Keratinocyte (primary cell): ENCODE measurements around the gene SOS1. TPM values are rescaled to one million over a fixed set of nuclear protein-coding genes. Genes with fewer than 3 reads are reported as not detected.
A peak's percentile ranks its signal among the peaks of the same experiment; 100 is the strongest.
"Not testable (repeated sequence)": the region's sequence is repeated elsewhere in the genome, so short reads cannot be mapped to it uniquely, and the experiment has no call there.

Experiments used
- DNase-seq: peaks from one replicate; pipeline ENCODE4 v3.0.0-alpha.2; 2011; ENCODE audit warnings: low read depth, missing footprints, low spot score
- FAIRE-seq: peaks from 2 replicates; lab custom pipeline; 2011; peaks lifted over from hg19 to GRCh38; lab: Jason Lieb, UNC
- H2AFZ ChIP-seq: 2 replicates; pipeline ENCODE4 v1.6.0; 2012; ENCODE audit warnings: low read length, control low read depth, inconsistent platforms; ENCODE audit not compliant: control insufficient read depth
- H3K27ac ChIP-seq: 2 replicates; pipeline ENCODE4 v1.5.1; 2011; ENCODE audit warnings: low read length; ENCODE audit not compliant: control insufficient read depth, insufficient read depth
- H3K27me3 ChIP-seq: 3 replicates; pipeline ENCODE4 v1.6.0; 2011; ENCODE audit warnings: low read length; ENCODE audit not compliant: control insufficient read depth, insufficient read depth; ENCODE audit errors: extremely low read depth
- H3K36me3 ChIP-seq, 2 experiments: 2 replicates in 1 of 2; 3 replicates in 1 of 2; pipeline ENCODE4 v1.5.1; 2011; ENCODE audit warnings: low read length in 2 of 2, mild to moderate bottlenecking in 1 of 2; ENCODE audit not compliant: control insufficient read depth in 2 of 2, insufficient read depth in 2 of 2; ENCODE audit errors: extremely low read depth in 1 of 2
- H3K4me1 ChIP-seq: 3 replicates; pipeline ENCODE4 v1.5.1; 2011; ENCODE audit warnings: low read length; ENCODE audit not compliant: control insufficient read depth, insufficient read depth; ENCODE audit errors: extremely low read depth
- H3K4me2 ChIP-seq: 3 replicates; pipeline ENCODE4 v1.6.0; 2011; ENCODE audit warnings: low read depth, low read length; ENCODE audit not compliant: control insufficient read depth, insufficient read depth; ENCODE audit errors: extremely low read depth
- H3K4me3 ChIP-seq, 3 experiments: fragments of 200-600 bp in 1 of 3; sonication (generic) in 1 of 3; 2 replicates in 2 of 3; 3 replicates in 1 of 3; pipeline ENCODE4 v1.5.1; 2011 to 2016; ENCODE audit warnings: low read length in 3 of 3, mild to moderate bottlenecking in 3 of 3, control low read depth in 2 of 3, inconsistent platforms in 1 of 3, low read depth in 1 of 3, mixed read lengths in 1 of 3, mixed run types in 1 of 3, moderate library complexity in 1 of 3; ENCODE audit not compliant: control insufficient read depth in 2 of 3, insufficient read depth in 2 of 3; ENCODE audit errors: extremely low read depth in 1 of 3
- H3K79me2 ChIP-seq: 2 replicates; pipeline ENCODE4 v1.6.0; 2012; ENCODE audit warnings: low read length; ENCODE audit not compliant: control insufficient read depth, insufficient read depth
- H3K9ac ChIP-seq: 3 replicates; pipeline ENCODE4 v1.6.0; 2011; ENCODE audit warnings: low read length; ENCODE audit not compliant: control insufficient read depth, insufficient read depth; ENCODE audit errors: extremely low read depth
- H3K9me1 ChIP-seq: 3 replicates; pipeline ENCODE4 v1.6.0; 2011; ENCODE audit warnings: low read length; ENCODE audit not compliant: control insufficient read depth, insufficient read depth; ENCODE audit errors: extremely low read depth
- H3K9me3 ChIP-seq: 2 replicates; pipeline ENCODE4 v1.5.1; 2012; ENCODE audit warnings: low read depth, low read length; ENCODE audit not compliant: control insufficient read depth
- H4K20me1 ChIP-seq: 3 replicates; pipeline ENCODE4 v1.6.0; 2011; ENCODE audit warnings: low read length; ENCODE audit not compliant: control insufficient read depth, insufficient read depth; ENCODE audit errors: extremely low read depth
- CTCF ChIP-seq, 3 experiments: IDR thresholded peaks in 1 of 3; conservative IDR thresholded peaks in 1 of 3; optimal IDR thresholded peaks in 1 of 3; 2 replicates in 2 of 3; 3 replicates in 1 of 3; pipeline versions ENCODE3 to v1.5.1; 2011; ENCODE audit warnings: low read length in 3 of 3, mild to moderate bottlenecking in 3 of 3, moderate library complexity in 2 of 3, control low read depth in 1 of 3, inconsistent platforms in 1 of 3; ENCODE audit not compliant: insufficient read depth in 2 of 3; ENCODE audit errors: extremely low read depth in 1 of 3
- EZH2 ChIP-seq: IDR thresholded peaks from one replicate; pipeline ENCODE4 v1.6.1; 2012; ENCODE audit warnings: inconsistent platforms, mild to moderate bottlenecking, low read length, moderate library complexity
- dilution Hi-C: fragments of 300-500 bp; cut with MboI; formaldehyde crosslinking; loops from one replicate; pipeline ENCODE4 v1.7.0; 2020; ENCODE audit warnings: low sequenced_read_pairs; ENCODE audit not compliant: extremely low pct_ligation_motif_present
- polyA plus RNA-seq, 5 experiments: library from polyadenylated mRNA; depleted of rRNA in 3 of 5; stranded (reverse) in 3 of 5; stranded (forward) in 1 of 5; unstranded in 1 of 5; fragments of >200 nt; gene quantifications; 1 replicate in 1 of 5; 2 replicates in 3 of 5; 3 replicates in 1 of 5; pipeline versions ENCODE4 v1.2.1 to v1.2.3, GENCODE V29; 2011 to 2012; ENCODE audit warnings: missing spikeins in 2 of 5, low read depth in 1 of 5, low replicate concordance in 1 of 5

The SOS1 gene
- polyA plus RNA-seq, 1 donor (not counting 4 experiments of a cell fraction or from before 2014, with no cell fraction given), result 21.5 TPM

GRCh38 chr2:39058101-39058500 lies 62.8 kb downstream of the SOS1 start:
- H3K9me3 ChIP-seq, result no peaks in the 10 kb centered on the region
- H3K4me1 ChIP-seq, result no peaks in the 10 kb centered on the region
- TF ChIP-seq CTCF (optimal IDR thresholded peaks at IDR 0.05 in 1 of 3, IDR thresholded peaks at IDR 0.05 in 1 of 3, conservative IDR thresholded peaks at IDR 0.05 in 1 of 3; ENCODE audit: extremely low read depth in 1 of 3, insufficient read depth in 2 of 3, low read length in 3 of 3), result no peak
- TF ChIP-seq EZH2, result no peak
- dilution Hi-C loops, result loop anchor here (25.0 kb wide), 1 partner anchor 154 kb away; no protein-coding TSS in a partner anchor
- H3K9me1 ChIP-seq, result no peaks in the 10 kb centered on the region
- H3K79me2 ChIP-seq, result no peaks in the 10 kb centered on the region
- DNase-seq, result no peak
- H3K27me3 ChIP-seq, result no peaks in the 10 kb centered on the region
- no peak overlapping the region for H2AFZ ChIP-seq
- no peak overlapping the region for H3K27ac ChIP-seq
- no peaks in the 10 kb centered on the region for H4K20me1 ChIP-seq
- no peaks in the 10 kb centered on the region for H3K36me3 ChIP-seq
- no peak overlapping the region for H3K4me3 ChIP-seq
- H3K4me2 ChIP-seq, result no peak overlapping the region
- no peak overlapping the region for H3K9ac ChIP-seq
- no peak for FAIRE-seq

GRCh38 chr2:39052665-39053064 lies 68.2 kb downstream of the SOS1 start:
- H3K9me1 ChIP-seq, H3K79me2 ChIP-seq, H3K9me3 ChIP-seq, H3K27me3 ChIP-seq, H3K4me3 ChIP-seq, H3K4me2 ChIP-seq, H3K36me3 ChIP-seq, H4K20me1 ChIP-seq, H3K27ac ChIP-seq, H2AFZ ChIP-seq, FAIRE-seq, DNase-seq, H3K4me1 ChIP-seq, H3K9ac ChIP-seq: not testable (repeated sequence)
- dilution Hi-C loops, result loop anchor here (25.0 kb wide), 1 partner anchor 160 kb away; no protein-coding TSS in a partner anchor

- Histone ChIP-seq H3K27me3 (no peaks in the 10 kb centered on the region), H4K20me1 (no peaks in the 10 kb centered on the region), H2AFZ (no peak overlapping the region), H3K4me1 (no peaks in the 10 kb centered on the region), H3K36me3 (no peaks in the 10 kb centered on the region), H3K9me1 (no peaks in the 10 kb centered on the region), H3K4me2 (no peak overlapping the region), H3K9ac (no peak overlapping the region), H3K4me3 (no peak overlapping the region), H3K79me2 (no peaks in the 10 kb centered on the region), H3K9me3 (no peaks in the 10 kb centered on the region), H3K27ac (peak overlapping the region; percentile 38)
- dilution Hi-C loops, result loop anchor here (25.0 kb wide), 1 partner anchor 162 kb away; no protein-coding TSS in a partner anchor
- no peak for FAIRE-seq
- no peak for TF ChIP-seq CTCF (optimal IDR thresholded peaks at IDR 0.05 in 1 of 3, IDR thresholded peaks at IDR 0.05 in 1 of 3, conservative IDR thresholded peaks at IDR 0.05 in 1 of 3; ENCODE audit: extremely low read depth in 1 of 3, insufficient read depth in 2 of 3, low read length in 3 of 3)
- no peak for TF ChIP-seq EZH2
- DNase-seq, result no peak
Measured at GRCh38 chr2:39050109-39050508, 70.7 kb downstream of the SOS1 start.
